Right cardiac atrium (tissue), 5 donors: ENCODE results near the gene FSTL1. TPM values are rescaled to one million over a fixed set of nuclear protein-coding genes. Genes with fewer than 3 reads are reported as not detected.
A peak's percentile ranks its signal among the peaks of the same experiment; 100 is the strongest.

Source experiments
- ATAC-seq, 2 donors: fragments of 200-7000 bp; cut with Tn5 transposase; one replicate each; pipeline versions ENCODE4 v1.8.0 to v1.9.1; 2020; ENCODE audit warnings: moderate library complexity in 2 of 2, mild to moderate bottlenecking in 1 of 2
- DNase-seq, 3 donors: peaks; one replicate each; pipeline ENCODE4 v3.0.0-alpha.2; 2020
- H3K27ac ChIP-seq: one replicate; pipeline ENCODE4 v1.5.1; 2013; ENCODE audit warnings: mild to moderate bottlenecking, low read length, control low read depth, moderate library complexity
- H3K27me3 ChIP-seq: one replicate; pipeline ENCODE4 v1.6.1; 2013; ENCODE audit not compliant: control insufficient read depth, insufficient read depth
- H3K4me1 ChIP-seq: one replicate; pipeline ENCODE4 v1.6.1; 2013; ENCODE audit warnings: low read length; ENCODE audit not compliant: control insufficient read depth, insufficient read depth
- H3K4me3 ChIP-seq: one replicate; pipeline ENCODE4 v1.5.1; 2013; ENCODE audit warnings: low read length, control low read depth
- H3K9me3 ChIP-seq: one replicate; pipeline ENCODE4 v1.6.1; 2013; ENCODE audit warnings: low read length; ENCODE audit not compliant: control insufficient read depth
- WGBS: extraction: QIAGEN DNeasy Blood & Tissue Kit; methylation state at CpG from one replicate; pipeline ENCODE4 v1.1.7; 2013; 5-methylcytosine and 5-hydroxymethylcytosine counted together
- intact Hi-C, 4 donors: fragments of 100-400 bp; cut with DNase I; formaldehyde crosslinking; loops; one replicate each; pipeline versions ENCODE4 v1.11.0 to v1.14.0; 2022 to 2023
- long read RNA-seq, 4 donors: library from polyadenylated mRNA; unstranded; transcript quantifications; one replicate each; pipeline ENCODE4 v2.0.0, GENCODE V29; 2020 to 2021
- polyA plus RNA-seq: library from polyadenylated mRNA; stranded (reverse); fragments of 200-250 nt; gene quantifications from one replicate; pipeline ENCODE4 v1.2.3, GENCODE V29; 2013
- total RNA-seq, 4 donors: library from RNA; stranded (reverse); fragmentation: NEBNext Ultra II Directional; extraction: Animal tissue kit (Norgen Biotek cat#: 25700); gene quantifications; one replicate each; pipeline ENCODE4 v1.2.1, GENCODE V29; 2021
- donor health status: healthy with polysubstance abuse.
- donor health status: DM: no; HTN: yes; CAD: no.
- donor health status: DM: no; HTN: no; CAD: no.
- donor health status: DM: no; HTN: yes; CAD: no; lungs with severe emphysema.
- donor health status: DM: yes; HTN: yes; CAD: no.

FSTL1 gene
- total RNA-seq = 100 to 1,000 TPM; 341 to 735 (median 465) TPM
- 134 TPM for polyA plus RNA-seq
- long read RNA-seq, donor 1, full-length matches to known transcripts = 459 of 619 reads
- long read RNA-seq, donor 1, partial matches to known transcripts = 82 of 619 reads
- long read RNA-seq, donor 1, other reads (novel, unspliced or antisense) = 78 of 619 reads
- long read RNA-seq, donor 2, full-length matches to known transcripts = 256 of 332 reads
- long read RNA-seq, donor 2, partial matches to known transcripts = 50 of 332 reads
- long read RNA-seq, donor 2, other reads (novel, unspliced or antisense) = 26 of 332 reads
- long read RNA-seq, donor 3, full-length matches to known transcripts = 3,305 of 4,182 reads
- long read RNA-seq, donor 3, partial matches to known transcripts = 488 of 4,182 reads
- long read RNA-seq, donor 3, other reads (novel, unspliced or antisense) = 389 of 4,182 reads
- long read RNA-seq, donor 4, full-length matches to known transcripts = 188 of 234 reads
- long read RNA-seq, donor 4, partial matches to known transcripts = 19 of 234 reads
- long read RNA-seq, donor 4, other reads (novel, unspliced or antisense) = 27 of 234 reads

GRCh38 chr3:120450600-120451271 lies at the start of gene FSTL1:
Gene FSTL1 (minus strand): TSS chr3:120450992. CDS start chr3:120450746, 246 bp downstream.
- peak; percentile 86 for ATAC-seq
- Histone ChIP-seq H3K4me1 (peaks cover 10% of the 10 kb centered on the region), H3K27ac (peak within 1 kb of the TSS; percentile 64), H3K4me3 (peak within 1 kb of the TSS; percentile 63), H3K27me3 (no peaks in the 10 kb centered on the region), H3K9me3 (no peaks in the 10 kb centered on the region)
- WGBS = under 1% methylated on average over 78 of the region's 78 CpGs
- intact Hi-C loops = loop anchor here (2.0 to 10.0 kb wide), 5 partner anchors 30 to 107 kb away; no protein-coding TSS in a partner anchor
- peak; percentile 84 to 91 (median 91) for DNase-seq

- H3K27ac ChIP-seq = no peak overlapping the region
- 71% methylated on average over 2 of the region's 2 CpGs for WGBS
- no peaks in the 10 kb centered on the region for H3K27me3 ChIP-seq
- ATAC-seq (peak; percentile 71 to 74), DNase-seq (no peak)
- intact Hi-C loops = loop anchor here in 1 of 4 donors (5.0 kb wide), 1 partner anchor 46 kb away; the partner anchor contains the start of gene FSTL1
- no peak overlapping the region for H3K4me3 ChIP-seq
- H3K9me3 ChIP-seq = no peaks in the 10 kb centered on the region
- no peaks in the 10 kb centered on the region for H3K4me1 ChIP-seq
Measured at GRCh38 chr3:120498556-120499346, 48.0 kb upstream of the FSTL1 start.

GRCh38 chr3:120497818-120498217 lies 47.0 kb upstream of the FSTL1 start:
- Histone ChIP-seq H3K27me3 (no peaks in the 10 kb centered on the region), H3K9me3 (no peaks in the 10 kb centered on the region), H3K4me3 (no peak overlapping the region), H3K4me1 (no peaks in the 10 kb centered on the region), H3K27ac (no peak overlapping the region)
- intact Hi-C loops = loop anchor here in 1 of 4 donors (5.0 kb wide), 1 partner anchor 46 kb away; the partner anchor contains the start of gene FSTL1
- DNase-seq (no peak), ATAC-seq (no peak)
- 47% methylated on average over 2 of the region's 2 CpGs for WGBS

- Histone ChIP-seq H3K4me1 (no peaks in the 10 kb centered on the region), H3K27ac (no peak overlapping the region), H3K4me3 (no peak overlapping the region), H3K9me3 (no peaks in the 10 kb centered on the region), H3K27me3 (no peaks in the 10 kb centered on the region)
- ATAC-seq (peak; percentile 74 to 80), DNase-seq (no peak)
- WGBS = 40% methylated on average over 3 of the region's 3 CpGs
- intact Hi-C loops = loop anchor here in 1 of 4 donors (5.0 kb wide), 1 partner anchor 45 kb away; the partner anchor contains the start of gene FSTL1
Measured at GRCh38 chr3:120497336-120497735, 46.5 kb upstream of the FSTL1 start.

GRCh38 chr3:120496278-120497002 lies 45.6 kb upstream of the FSTL1 start:
- Histone ChIP-seq H3K9me3 (no peaks in the 10 kb centered on the region), H3K4me1 (no peaks in the 10 kb centered on the region), H3K27ac (peak overlapping the region; percentile 71), H3K4me3 (no peak overlapping the region), H3K27me3 (no peaks in the 10 kb centered on the region)
- peak; percentile 59 to 79 for ATAC-seq
- 60% methylated on average over 3 of the region's 3 CpGs for WGBS
- no peak for DNase-seq
- intact Hi-C loops = loop anchor here in 1 of 4 donors (5.0 kb wide), 1 partner anchor 44 kb away; the partner anchor contains the start of gene FSTL1

- no peak overlapping the region for H3K27ac ChIP-seq
- intact Hi-C loops = loop anchor here in 1 of 4 donors (5.0 kb wide), 1 partner anchor 44 kb away; the partner anchor contains the start of gene FSTL1
Measured at GRCh38 chr3:120495809-120496208, 45.0 kb upstream of the FSTL1 start.

GRCh38 chr3:120492103-120492502 lies 41.3 kb upstream of the FSTL1 start:
- 82% methylated on average over 5 of the region's 5 CpGs for WGBS
- H3K27me3 ChIP-seq = no peaks in the 10 kb centered on the region
- intact Hi-C loops = no loop called here
- DNase-seq (no peak), ATAC-seq (no peak)
- H3K4me3 ChIP-seq = no peak overlapping the region
- no peak overlapping the region for H3K27ac ChIP-seq
- no peaks in the 10 kb centered on the region for H3K4me1 ChIP-seq
- no peaks in the 10 kb centered on the region for H3K9me3 ChIP-seq

More at GRCh38 chr3:120495809-120496208, 45.0 kb upstream of the FSTL1 start:
- 85% methylated on average over 2 of the region's 2 CpGs for WGBS
- H3K27me3 ChIP-seq = no peaks in the 10 kb centered on the region
- H3K9me3 ChIP-seq = no peaks in the 10 kb centered on the region
- H3K4me1 ChIP-seq = no peaks in the 10 kb centered on the region
- H3K4me3 ChIP-seq = no peak overlapping the region
- ATAC-seq (no peak), DNase-seq (no peak)

- Histone ChIP-seq H3K4me1 (no peaks in the 10 kb centered on the region), H3K4me3 (no peak overlapping the region), H3K9me3 (no peaks in the 10 kb centered on the region), H3K27me3 (no peaks in the 10 kb centered on the region), H3K27ac (no peak overlapping the region)
- ATAC-seq (no peak), DNase-seq (no peak)
- intact Hi-C loops = no loop called here
- 98% methylated on average over 2 of the region's 2 CpGs for WGBS
Measured at GRCh38 chr3:120489421-120489820, 38.6 kb upstream of the FSTL1 start.

- H3K27ac ChIP-seq = peak overlapping the region; percentile 3
- DNase-seq (no peak), ATAC-seq (no peak)
- no peaks in the 10 kb centered on the region for H3K27me3 ChIP-seq
- WGBS = 56% methylated on average over 3 of the region's 3 CpGs
- H3K4me3 ChIP-seq = no peak overlapping the region
- H3K9me3 ChIP-seq = no peaks in the 10 kb centered on the region
- H3K4me1 ChIP-seq = no peaks in the 10 kb centered on the region
- intact Hi-C loops = no loop called here
Measured at GRCh38 chr3:120488296-120488695, 37.5 kb upstream of the FSTL1 start.

- 58% methylated on average over 3 of the region's 3 CpGs for WGBS
- DNase-seq = peak in 2 of 3 donors; percentile 35 to 69
- Histone ChIP-seq H3K9me3 (no peaks in the 10 kb centered on the region), H3K4me3 (no peak overlapping the region), H3K4me1 (no peaks in the 10 kb centered on the region), H3K27ac (no peak overlapping the region), H3K27me3 (no peaks in the 10 kb centered on the region)
- peak; percentile 78 to 84 for ATAC-seq
- intact Hi-C loops = no loop called here
Measured at GRCh38 chr3:120487191-120487650, 36.4 kb upstream of the FSTL1 start.
